HEK293 (cell line): ENCODE measurements around the gene C4orf36.
A peak's percentile ranks its signal among the peaks of the same experiment; 100 is the strongest.

Experiments used
- CTCF ChIA-PET: fragments of 350-600 bp; formaldehyde crosslinking; extraction: SDS; loops from one replicate; lab custom pipeline; 2021; ENCODE audit warnings: antibody characterized with exemption; lab: Yijun Ruan, JAX
- POLR2A ChIA-PET: fragments of 300-600 bp; formaldehyde crosslinking; extraction: SDS; loops from one replicate; lab custom pipeline; 2020; ENCODE audit warnings: antibody characterized with exemption, inconsistent platforms; lab: Yijun Ruan, JAX
- H3K27ac ChIP-seq: fragments of 200-500 bp; sonication (Bioruptor generic); 2 replicates; pipeline ENCODE4 v1.5.1; 2014; ENCODE audit warnings: low read depth, low read length, control low read depth, inconsistent platforms; ENCODE audit errors: extremely low read depth
- H3K36me3 ChIP-seq, 2 experiments: fragments of 200-500 bp in 1 of 2; sonication (Bioruptor generic) in 1 of 2; 1 replicate in 1 of 2; 2 replicates in 1 of 2; pipeline ENCODE4 v1.5.1; 2014 to 2017; ENCODE audit warnings: inconsistent platforms in 2 of 2, low read length in 2 of 2; ENCODE audit not compliant: control insufficient read depth in 2 of 2, insufficient read depth in 1 of 2
- H3K4me1 ChIP-seq: fragments of 200-500 bp; sonication (Bioruptor generic); 2 replicates; pipeline ENCODE4 v1.5.1; 2014; ENCODE audit warnings: mild to moderate bottlenecking, low read length, inconsistent platforms; ENCODE audit not compliant: control insufficient read depth, insufficient read depth
- H3K4me3 ChIP-seq: 2 replicates; pipeline ENCODE4 v1.5.1; 2011; ENCODE audit warnings: low read depth, mild to moderate bottlenecking, control low read depth, low read length, moderate library complexity
- H3K9me3 ChIP-seq: fragments of 200-500 bp; sonication (Bioruptor generic); 2 replicates; pipeline ENCODE4 v1.5.1; 2014; ENCODE audit warnings: low read depth, low read length, inconsistent platforms; ENCODE audit not compliant: control insufficient read depth, insufficient read depth
- FEZF1 ChIP-seq: fragments of 450-650 bp; formaldehyde crosslinking; IDR thresholded peaks from 2 replicates; pipeline ENCODE4 v1.5.1; 2016; ENCODE audit warnings: missing biosample characterization, missing genetic modification characterization
- HOXC10 ChIP-seq: sonication (generic); formaldehyde crosslinking; IDR thresholded peaks from 2 replicates; pipeline ENCODE4 v1.8.1; 2023; ENCODE audit warnings: mild to moderate bottlenecking, missing genetic modification reagents
- HOXD13 ChIP-seq: sonication (generic); formaldehyde crosslinking; IDR thresholded peaks from 2 replicates; pipeline ENCODE4 v1.8.0; 2022; ENCODE audit warnings: missing genetic modification reagents, borderline replicate concordance
- PRDM1 ChIP-seq: fragments of 450-650 bp; formaldehyde crosslinking; IDR thresholded peaks from 2 replicates; pipeline ENCODE4; 2016; ENCODE audit warnings: missing biosample characterization, missing genetic modification characterization
- ZNF138 ChIP-seq: fragments of 450-650 bp; formaldehyde crosslinking; IDR thresholded peaks from 2 replicates; pipeline ENCODE4 v1.5.1; 2016; ENCODE audit warnings: missing biosample characterization, missing genetic modification characterization, borderline replicate concordance
- ZNF280C ChIP-seq: fragments of 450-650 bp; formaldehyde crosslinking; IDR thresholded peaks from 2 replicates; pipeline ENCODE4 v1.5.1; 2016; ENCODE audit warnings: missing biosample characterization, missing genetic modification characterization
- ZNF280D ChIP-seq: fragments of 450-650 bp; formaldehyde crosslinking; IDR thresholded peaks from 2 replicates; pipeline ENCODE4 v1.5.1; 2016; ENCODE audit warnings: missing biosample characterization, missing genetic modification characterization
- ZNF510 ChIP-seq: fragments of 450-650 bp; formaldehyde crosslinking; IDR thresholded peaks from 2 replicates; pipeline ENCODE4 v1.5.1; 2018; ENCODE audit warnings: mild to moderate bottlenecking, missing genetic modification characterization, missing biosample characterization; ENCODE audit not compliant: insufficient replicate concordance
- ZNF530 ChIP-seq: fragments of 450-650 bp; formaldehyde crosslinking; IDR thresholded peaks from 2 replicates; pipeline ENCODE4 v1.5.1; 2016; ENCODE audit warnings: low read depth, missing biosample characterization, missing genetic modification characterization
- ZNF621 ChIP-seq: fragments of 450-650 bp; formaldehyde crosslinking; IDR thresholded peaks from 2 replicates; pipeline ENCODE4 v1.5.1; 2017; ENCODE audit warnings: missing biosample characterization, missing genetic modification characterization
- ZNF664 ChIP-seq: fragments of 450-650 bp; formaldehyde crosslinking; IDR thresholded peaks from 2 replicates; pipeline ENCODE4 v1.5.1; 2016; ENCODE audit warnings: missing biosample characterization, missing genetic modification characterization
- ZNF707 ChIP-seq: fragments of 450-650 bp; formaldehyde crosslinking; IDR thresholded peaks from 2 replicates; pipeline ENCODE4 v1.5.1; 2016; ENCODE audit warnings: missing biosample characterization, missing genetic modification characterization

Gene C4orf36

GRCh38 chr4:86924811-86925210, 32.6 kb upstream of the C4orf36 start:
- Histone ChIP-seq H3K9me3 (no peaks in the 10 kb centered on the region), H3K27ac (no peak overlapping the region), H3K4me3 (no peak overlapping the region), H3K36me3 (no peaks in the 10 kb centered on the region), H3K4me1 (no peaks in the 10 kb centered on the region)
- ChIA-PET POLR2A (no interaction called here), CTCF (interaction anchor here (0.6 to 6.7 kb wide), 4 partner anchors 11 to 168 kb away, joined by 3 to 74 read pairs (median 12); partner anchors contain the start of gene AFF1)
- no peak for TF ChIP-seq ZNF707

- POLR2A ChIA-PET, result interaction anchor here (1.9 to 2.7 kb wide), 2 partner anchors 13 to 85 kb away, joined by 10 to 17 read pairs; partner anchors contain the start of gene AFF1
- CTCF ChIA-PET, result interaction anchor here (0.6 to 6.7 kb wide), 32 partner anchors 9 to 550 kb away, joined by 3 to 74 read pairs (median 4); partner anchors contain the start of genes AFF1 and PTPN13
- TF ChIP-seq ZNF664 (tag by site-specific recombination) (no peak), ZNF621 (tag by site-specific recombination) (no peak), ZNF510 (peak; percentile 94)
Observed at GRCh38 chr4:86921608-86922252, 29.5 kb upstream of the C4orf36 start.

GRCh38 chr4:86919561-86920223, 27.5 kb upstream of the C4orf36 start:
- TF ChIP-seq PRDM1 (tag by site-specific recombination), result no peak
- TF ChIP-seq HOXD13 (CRISPR knock-in tag), result no peak
- TF ChIP-seq ZNF530 (tag by site-specific recombination), result no peak
- no peak for TF ChIP-seq HOXC10 (CRISPR knock-in tag)
- no peak for TF ChIP-seq ZNF138 (tag by site-specific recombination)
- TF ChIP-seq ZNF280D, result no peak
- TF ChIP-seq ZNF280C (tag by site-specific recombination), result no peak
- no peak for TF ChIP-seq FEZF1 (tag by site-specific recombination)
- H3K9me3 ChIP-seq, result no peaks in the 10 kb centered on the region
- POLR2A ChIA-PET, result interaction anchor here (0.6 kb wide), 1 partner anchor 18 kb away, joined by 6 read pairs; no protein-coding TSS in a partner anchor
- H3K4me1 ChIP-seq, result no peaks in the 10 kb centered on the region
- CTCF ChIA-PET, result interaction anchor here (0.7 to 6.7 kb wide), 4 partner anchors 9 to 232 kb away, joined by 3 to 74 read pairs (median 14); no protein-coding TSS in a partner anchor
- H3K4me3 ChIP-seq, result no peak overlapping the region
- no peak overlapping the region for H3K27ac ChIP-seq
- no peaks in the 10 kb centered on the region for H3K36me3 ChIP-seq

More at GRCh38 chr4:86921608-86922252, 29.5 kb upstream of the C4orf36 start:
- H3K9me3 ChIP-seq, result no peaks in the 10 kb centered on the region
- no peak overlapping the region for H3K27ac ChIP-seq
- no peaks in the 10 kb centered on the region for H3K4me1 ChIP-seq
- H3K36me3 ChIP-seq, result no peaks in the 10 kb centered on the region
- no peak overlapping the region for H3K4me3 ChIP-seq
